Sigmoid colon (tissue), 4 donors: Measurements from ENCODE around the gene TEX28.

Experiments
- CTCF ChIP-seq, 4 experiments: fragments of 450-650 bp in 3 of 4; fragments of 200-600 bp in 1 of 4; IDR thresholded peaks; one replicate each; pipeline ENCODE4 v1.5.1; 2016 to 2019; ENCODE audit warnings: antibody characterized with exemption in 4 of 4, mild to moderate bottlenecking in 3 of 4, moderate library complexity in 2 of 4
- EP300 ChIP-seq, 4 donors: sonication (generic); formaldehyde crosslinking; IDR thresholded peaks; one replicate each; pipeline ENCODE4 v1.6.1; 2017; ENCODE audit warnings: antibody characterized with exemption in 4 of 4
- POLR2A ChIP-seq, 2 donors: fragments of 450-650 bp; IDR thresholded peaks; one replicate each; pipeline ENCODE4 v1.6.1; 2016; ENCODE audit warnings: antibody characterized with exemption in 2 of 2, mild to moderate bottlenecking in 2 of 2, moderate library complexity in 2 of 2
- POLR2AphosphoS5 ChIP-seq, 4 donors: sonication (generic); formaldehyde crosslinking; IDR thresholded peaks; one replicate each; pipeline ENCODE4 v1.6.1; 2017; ENCODE audit warnings: antibody characterized with exemption in 4 of 4

GRCh38 chrX:154304846-154305245 lies 9.9 kb upstream of the TEX28 start:
- TF ChIP-seq POLR2A (IDR thresholded peaks at IDR 0.05) (no peak), CTCF (IDR thresholded peaks at IDR 0.05) (no peak), POLR2AphosphoS5 (IDR thresholded peaks at IDR 0.05) (no peak), EP300 (IDR thresholded peaks at IDR 0.05) (no peak)
